ENCODE data around the gene ENTR1.

DNA sequence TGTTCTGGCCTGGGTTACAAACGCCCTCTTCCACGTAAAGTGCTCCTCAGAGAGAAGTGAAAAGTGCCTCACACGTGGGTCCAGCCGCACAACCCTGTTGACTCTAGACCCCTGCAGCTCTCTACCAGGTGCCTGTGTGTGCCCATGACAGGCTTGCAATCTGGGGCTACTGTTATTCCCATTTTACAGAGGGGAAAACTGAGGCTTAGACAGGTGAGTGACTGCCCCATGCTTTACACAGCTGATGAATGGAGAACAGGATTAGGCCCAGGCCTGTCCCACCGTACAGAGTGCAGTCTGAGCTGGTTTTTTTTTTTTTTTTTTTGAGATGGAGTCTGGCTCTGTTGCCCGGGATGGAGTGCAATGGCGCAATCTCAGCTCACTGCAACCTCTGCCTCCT, 35.4 kb upstream of the ENTR1 start:
- TF ChIP-seq, protein P1, sequence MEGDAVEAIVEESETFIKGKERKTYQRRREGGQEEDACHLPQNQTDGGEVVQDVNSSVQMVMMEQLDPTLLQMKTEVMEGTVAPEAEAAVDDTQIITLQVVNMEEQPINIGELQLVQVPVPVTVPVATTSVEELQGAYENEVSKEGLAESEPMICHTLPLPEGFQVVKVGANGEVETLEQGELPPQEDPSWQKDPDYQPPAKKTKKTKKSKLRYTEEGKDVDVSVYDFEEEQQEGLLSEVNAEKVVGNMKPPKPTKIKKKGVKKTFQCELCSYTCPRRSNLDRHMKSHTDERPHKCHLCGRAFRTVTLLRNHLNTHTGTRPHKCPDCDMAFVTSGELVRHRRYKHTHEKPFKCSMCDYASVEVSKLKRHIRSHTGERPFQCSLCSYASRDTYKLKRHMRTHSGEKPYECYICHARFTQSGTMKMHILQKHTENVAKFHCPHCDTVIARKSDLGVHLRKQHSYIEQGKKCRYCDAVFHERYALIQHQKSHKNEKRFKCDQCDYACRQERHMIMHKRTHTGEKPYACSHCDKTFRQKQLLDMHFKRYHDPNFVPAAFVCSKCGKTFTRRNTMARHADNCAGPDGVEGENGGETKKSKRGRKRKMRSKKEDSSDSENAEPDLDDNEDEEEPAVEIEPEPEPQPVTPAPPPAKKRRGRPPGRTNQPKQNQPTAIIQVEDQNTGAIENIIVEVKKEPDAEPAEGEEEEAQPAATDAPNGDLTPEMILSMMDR (IDR thresholded peaks at IDR 0.05), result no peak
- TF ChIP-seq POLR2AphosphoS5 (IDR thresholded peaks at IDR 0.05) (no peak), EP300 (IDR thresholded peaks at IDR 0.05) (no peak), POLR2A (IDR thresholded peaks at IDR 0.05) (no peak)
